HG02943 (cell line): Measurements from ENCODE around the gene NDE1.
"Not testable (repeated sequence)": the region's sequence is repeated elsewhere in the genome, so short reads cannot be mapped to it uniquely, and the experiment has no call there.

Source experiments
- ATAC-seq: cut with Tn5 transposase; IDR thresholded peaks from one replicate; pipeline ENCODE4 v1.9.1; 2021; ENCODE audit warnings: mild to moderate bottlenecking, low read depth, moderate library complexity; ENCODE audit not compliant: unreplicated experiment

NDE1 gene, protein sequence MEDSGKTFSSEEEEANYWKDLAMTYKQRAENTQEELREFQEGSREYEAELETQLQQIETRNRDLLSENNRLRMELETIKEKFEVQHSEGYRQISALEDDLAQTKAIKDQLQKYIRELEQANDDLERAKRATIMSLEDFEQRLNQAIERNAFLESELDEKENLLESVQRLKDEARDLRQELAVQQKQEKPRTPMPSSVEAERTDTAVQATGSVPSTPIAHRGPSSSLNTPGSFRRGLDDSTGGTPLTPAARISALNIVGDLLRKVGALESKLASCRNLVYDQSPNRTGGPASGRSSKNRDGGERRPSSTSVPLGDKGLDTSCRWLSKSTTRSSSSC

DNA sequence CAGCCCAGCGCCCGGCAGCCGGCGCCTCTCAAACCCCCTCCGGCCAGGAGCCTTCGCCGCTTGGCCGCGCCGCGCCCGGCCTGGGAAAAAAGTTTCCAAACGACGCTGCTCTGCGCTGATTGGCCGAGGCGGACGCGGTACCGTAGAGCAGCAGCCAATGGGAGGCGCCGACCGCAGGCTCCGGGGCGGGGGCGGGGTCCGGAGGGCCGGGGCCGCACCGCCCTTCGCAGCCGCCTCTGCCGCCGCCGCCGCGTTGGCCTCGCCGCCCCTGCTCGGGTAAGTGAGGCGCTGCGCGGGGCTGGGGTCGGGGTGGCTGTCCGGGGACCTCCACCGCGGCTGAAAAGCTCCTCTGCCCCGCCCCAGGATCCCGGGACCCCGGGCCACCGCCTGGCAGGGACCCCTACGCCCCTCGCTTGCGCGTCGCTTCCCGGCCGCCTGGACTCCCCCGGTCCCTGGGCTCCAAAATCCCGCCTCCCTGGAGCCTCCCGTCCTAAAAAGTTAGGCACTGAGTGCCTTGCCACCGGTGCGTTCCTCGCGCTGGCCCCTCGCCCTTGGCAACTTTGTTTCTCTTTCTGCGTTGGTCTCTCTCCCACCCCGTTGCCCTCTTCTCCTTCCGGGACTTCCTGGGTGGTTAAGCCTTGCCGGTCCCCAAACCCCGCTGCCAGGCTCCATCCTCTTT is at the start of gene NDE1:
Gene NDE1 (plus strand): TSS at position 227 of the 679 bp plus-strand sequence. CDS start 14,534 bp downstream, outside the sequence.
- peak; percentile 64 for ATAC-seq

DNA sequence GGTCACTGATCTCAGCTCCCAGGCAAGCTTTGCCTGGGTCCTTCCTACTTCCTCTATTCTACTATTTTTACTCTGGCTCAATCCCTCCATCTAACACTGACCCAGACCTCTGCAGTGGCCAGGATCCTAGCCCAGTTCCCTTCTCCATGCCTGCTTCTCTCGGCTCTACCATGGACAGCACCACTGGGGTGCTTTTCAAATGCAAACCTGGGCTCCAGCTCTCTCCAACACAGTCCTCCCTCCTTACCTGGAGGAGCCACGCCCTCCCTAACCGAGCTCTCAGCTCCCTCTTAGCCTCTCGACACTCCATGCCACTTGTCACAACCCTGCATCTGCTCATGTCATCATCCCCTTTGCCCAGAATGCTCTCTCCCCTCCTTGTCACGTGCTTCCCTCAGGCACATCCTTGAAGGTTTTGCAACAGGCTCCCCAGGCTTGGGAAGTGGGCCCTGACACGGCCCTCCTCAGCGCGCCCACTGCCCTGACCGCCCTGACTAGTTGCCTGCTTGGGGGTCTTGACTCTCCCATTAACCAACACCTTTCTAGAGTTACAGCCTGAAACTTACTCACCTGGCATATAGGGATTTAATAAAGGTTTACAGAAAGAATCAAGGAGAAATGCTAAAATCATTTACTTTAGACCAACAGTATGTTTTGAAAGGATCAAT is 48.7 kb upstream of the NDE1 start:
- ATAC-seq, result no peak

DNA sequence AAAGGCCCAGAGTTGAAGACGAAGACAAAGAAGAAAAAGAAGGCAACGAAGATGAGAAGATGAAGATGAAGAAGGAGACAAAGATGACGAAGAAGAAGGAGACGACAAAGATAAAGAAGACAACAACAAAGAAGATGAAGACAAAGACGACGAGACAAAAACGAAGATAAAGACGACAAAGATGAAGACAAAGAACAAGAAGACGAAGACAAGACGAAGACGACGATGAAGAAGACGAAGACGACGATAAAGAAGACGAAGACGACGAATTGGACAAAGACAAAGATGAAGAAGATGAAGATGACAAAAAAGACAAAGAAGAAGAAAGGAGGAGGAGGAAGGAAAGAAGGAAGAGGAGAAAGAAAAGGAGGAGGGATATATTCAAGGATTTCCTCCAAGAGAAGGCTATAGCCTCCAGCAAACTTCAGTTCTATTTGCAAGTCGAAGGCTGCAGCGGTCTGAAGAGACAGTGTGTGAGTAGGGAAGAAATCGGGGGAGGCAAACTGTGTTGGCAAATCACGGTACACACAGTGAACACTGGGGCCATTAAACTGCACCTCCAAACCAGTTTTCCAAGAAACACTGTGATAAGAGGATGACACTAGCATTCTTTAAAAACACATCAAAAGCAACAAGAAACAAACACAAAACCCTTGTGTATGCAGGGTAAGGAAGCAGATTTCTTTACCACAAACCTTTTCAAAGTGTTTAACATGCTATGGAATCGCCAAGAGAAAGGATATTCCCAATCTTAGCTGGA is 47.6 kb upstream of the NDE1 start:
- ATAC-seq, result no peak

DNA sequence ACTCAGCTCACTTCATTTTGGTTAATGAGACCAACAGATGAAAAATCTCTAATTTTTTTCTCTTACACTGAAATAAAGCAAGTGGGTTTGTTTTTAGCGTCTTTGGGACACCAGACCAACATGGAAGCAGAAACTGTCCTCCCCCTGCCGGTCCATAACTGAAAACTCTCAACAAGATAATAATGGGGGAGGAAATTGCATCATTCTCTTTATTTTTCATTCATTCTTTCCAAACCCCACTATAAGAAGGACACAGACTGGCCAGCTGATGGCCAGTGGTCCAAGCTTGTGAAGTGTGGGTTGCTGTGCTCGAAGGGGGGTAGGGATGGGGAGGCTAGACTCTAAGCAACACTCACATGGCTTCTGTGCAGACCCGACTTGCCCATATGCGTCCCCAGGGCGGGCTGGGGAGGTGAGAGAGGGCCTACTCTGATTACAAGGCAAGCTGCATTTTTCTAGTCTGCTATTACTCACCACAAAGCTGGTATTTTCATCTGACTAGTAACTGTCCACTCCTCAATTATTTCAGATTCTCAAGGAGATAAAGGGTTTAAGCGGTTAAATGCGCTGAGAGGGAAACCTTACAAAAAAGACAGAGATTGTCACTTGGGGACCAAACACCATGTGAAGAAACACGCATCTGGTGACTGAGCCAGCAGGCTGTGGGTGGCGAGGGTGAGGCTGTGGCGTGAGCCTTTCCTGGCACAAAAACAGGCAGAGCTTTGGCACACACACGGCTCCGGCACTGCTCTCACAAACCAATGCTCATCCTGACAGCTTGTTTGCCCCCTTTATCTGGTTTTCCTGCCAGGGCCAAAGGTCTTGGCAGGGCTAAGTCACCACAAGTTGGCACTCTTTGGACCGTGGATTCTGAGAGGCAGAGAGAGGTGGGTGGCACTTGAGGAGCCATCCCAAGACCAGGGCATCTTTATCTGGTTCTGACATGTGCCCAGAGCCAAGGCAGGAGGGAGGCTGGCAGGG is 45.3 kb upstream of the NDE1 start:
- ATAC-seq, result no peak

DNA sequence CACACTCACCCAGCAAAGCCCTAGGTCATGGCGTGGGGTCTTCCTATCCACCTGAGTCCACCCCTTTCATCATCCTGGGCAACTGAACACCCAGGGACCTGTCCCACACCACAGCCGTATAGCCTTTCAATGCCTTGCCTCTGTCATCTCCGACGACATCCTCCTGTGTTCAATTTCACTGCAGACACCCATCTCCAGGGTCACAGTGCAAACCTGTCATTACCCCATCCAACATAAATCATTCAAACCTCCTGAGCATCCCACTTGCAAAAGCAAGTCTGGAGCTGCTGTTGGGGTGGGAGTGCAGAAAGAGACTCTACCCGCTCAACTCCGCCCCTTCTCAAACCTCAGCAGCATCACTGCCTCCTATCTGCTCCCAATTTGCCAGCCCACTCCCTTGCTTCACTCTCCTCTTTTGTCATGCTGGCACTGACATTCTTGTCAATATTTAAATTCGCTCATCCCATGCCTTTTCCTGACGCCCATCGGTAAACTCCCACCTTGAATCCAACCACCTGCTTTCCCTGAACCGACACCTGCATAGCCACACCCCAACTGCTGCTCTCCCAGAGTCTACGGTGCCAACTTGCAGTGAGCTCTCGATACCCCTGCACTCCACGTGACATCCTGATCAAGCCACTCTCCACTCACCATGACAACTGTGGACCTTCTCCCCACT is 44.1 kb upstream of the NDE1 start:
- ATAC-seq, result no peak

DNA sequence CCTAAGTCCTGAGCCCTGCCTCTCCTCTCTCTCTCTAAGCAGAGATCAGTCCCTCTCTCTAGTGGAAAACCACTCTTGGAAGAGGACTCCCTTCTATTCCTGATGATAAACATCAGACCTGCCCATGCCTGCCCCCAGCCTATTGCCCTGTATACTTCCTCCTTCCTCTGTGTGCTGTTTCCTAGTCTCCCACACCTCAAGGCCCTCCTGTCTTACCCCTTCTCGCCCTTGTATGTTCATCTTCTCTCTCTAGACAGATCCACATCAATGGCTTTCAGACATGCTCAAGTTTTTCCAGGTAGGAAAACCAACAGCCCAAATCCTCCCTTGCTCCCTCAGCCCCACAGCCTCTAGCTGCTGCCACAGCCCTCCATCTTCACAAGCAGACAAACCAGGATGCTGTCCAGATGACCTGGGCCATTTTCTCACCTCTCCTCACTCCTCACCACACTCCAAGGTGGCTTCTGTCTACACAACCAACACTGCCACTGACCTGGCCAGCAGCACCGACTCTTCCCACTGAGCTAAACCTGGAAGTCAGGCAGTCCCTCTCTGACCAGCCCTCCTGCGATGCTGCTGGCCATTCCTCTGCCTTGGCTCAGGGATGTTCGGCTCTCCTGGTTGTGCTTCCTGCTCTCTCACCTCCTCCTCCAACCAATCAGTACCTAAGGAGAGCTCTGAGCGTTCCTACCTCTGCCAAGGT is 43.4 kb upstream of the NDE1 start:
- no peak for ATAC-seq

DNA sequence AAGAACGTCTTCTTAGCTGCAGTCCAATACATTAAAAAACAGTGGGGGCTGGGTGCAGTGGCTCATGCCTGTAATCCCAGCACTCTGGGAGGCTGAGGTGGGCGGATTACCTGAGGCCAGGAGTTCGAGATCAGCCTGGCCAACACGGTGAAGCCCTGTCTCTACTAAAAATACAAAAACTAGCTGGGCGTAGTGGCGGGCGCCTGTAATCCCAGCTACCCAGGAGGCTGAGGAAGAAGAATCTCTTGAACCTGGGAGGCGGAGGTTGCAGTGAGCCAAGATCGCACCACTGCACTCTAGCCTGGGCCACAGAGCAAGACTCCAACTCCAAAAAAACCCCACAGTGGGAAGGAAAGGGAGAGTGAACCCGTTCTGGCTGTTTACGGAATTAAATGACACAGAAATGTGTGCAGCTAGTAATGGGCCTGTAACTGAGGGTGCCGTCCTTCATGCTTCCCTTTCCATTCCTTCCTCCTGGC is 42.8 kb upstream of the NDE1 start:
- ATAC-seq, result not testable (repeated sequence)

DNA sequence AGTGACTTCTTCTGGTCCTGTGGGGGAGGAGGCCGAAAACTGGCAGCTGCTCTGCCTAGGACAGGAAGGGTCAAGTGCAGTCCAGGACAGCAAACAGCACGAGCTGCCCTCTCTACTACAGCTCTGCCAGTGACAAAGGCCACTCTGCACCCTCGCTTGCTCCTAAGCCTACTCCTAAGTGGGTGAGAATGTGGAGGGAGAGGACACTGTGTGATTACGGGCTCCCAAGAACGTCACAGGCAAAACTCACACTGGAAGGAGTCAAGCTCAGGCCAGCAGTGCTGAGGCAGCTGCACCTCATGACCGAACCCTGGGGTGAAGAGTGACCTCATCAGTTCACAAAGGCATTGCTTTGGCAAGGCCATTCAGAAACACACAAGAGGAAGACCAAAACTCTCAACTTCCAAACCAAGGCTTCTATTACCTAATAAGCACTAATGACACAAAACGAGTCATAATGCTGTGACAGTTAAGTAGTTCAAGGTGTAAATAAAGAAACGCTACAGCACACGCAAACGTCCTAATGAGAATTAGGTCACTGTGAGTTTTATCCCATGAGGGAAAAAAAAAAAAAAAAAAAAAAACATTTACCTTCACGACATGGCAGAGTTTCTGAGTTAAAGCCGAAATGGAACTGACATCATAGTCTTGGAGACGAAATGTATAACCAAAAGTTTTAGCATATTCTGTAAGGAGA is 42.2 kb upstream of the NDE1 start:
- ATAC-seq, result no peak

DNA sequence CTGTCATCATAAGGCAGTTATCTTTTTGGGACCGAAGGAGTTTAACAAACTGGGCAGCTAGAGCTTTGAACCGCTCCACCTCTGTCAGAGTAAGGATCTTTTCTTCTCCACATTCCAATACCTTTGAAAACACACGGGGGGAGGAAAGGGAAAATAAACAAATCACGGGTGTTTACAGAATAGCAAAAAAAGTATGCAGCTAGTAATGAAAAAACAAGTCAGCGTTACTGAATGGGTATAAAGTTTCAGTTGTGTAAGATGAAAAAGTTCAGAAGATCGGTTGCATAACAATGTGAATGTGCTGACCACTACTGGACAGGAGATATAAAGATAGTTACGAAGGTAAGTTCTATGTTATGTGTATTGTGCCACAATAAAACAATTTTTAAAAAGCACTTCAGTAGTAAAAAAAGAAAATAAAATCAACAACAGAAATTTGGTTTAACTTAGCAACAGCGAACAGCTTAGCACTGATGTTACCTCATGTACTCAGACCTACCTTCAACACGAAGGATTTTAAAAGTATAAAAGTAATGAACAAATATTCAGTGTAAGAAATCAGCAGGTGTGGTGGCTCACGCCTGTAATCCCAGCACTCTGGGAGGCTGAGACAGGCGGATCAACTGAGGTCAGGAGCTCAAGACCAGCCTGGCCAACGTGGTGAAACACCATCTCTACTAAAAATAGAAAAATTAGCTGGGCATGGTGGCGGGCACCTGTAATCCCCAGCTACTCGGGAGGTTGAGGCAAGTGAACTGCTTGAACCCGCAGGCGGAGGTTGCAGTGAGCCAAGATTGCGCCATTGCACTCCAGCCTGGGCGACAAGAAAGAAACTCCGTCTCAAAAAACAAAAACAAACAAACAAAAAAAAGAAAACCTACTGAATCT is 41.4 kb upstream of the NDE1 start:
- no peak for ATAC-seq

DNA sequence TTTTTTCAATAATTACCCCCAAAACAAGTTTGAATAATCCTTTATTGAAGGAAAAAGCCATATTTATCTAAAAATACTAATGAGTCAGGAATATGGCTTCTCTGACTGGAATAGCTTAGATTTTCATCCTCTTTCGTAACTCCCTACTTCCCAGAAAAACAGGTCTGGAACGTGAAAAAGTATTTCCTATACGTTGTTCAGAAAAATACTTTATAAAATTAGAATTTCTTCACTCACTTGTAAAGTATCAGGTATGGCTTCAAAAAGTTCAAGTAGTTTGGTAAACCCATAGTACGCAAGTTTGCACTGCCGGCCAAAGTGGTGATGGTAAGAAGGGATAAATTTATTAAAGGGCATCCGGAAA is 40.8 kb upstream of the NDE1 start:
- no peak for ATAC-seq

DNA sequence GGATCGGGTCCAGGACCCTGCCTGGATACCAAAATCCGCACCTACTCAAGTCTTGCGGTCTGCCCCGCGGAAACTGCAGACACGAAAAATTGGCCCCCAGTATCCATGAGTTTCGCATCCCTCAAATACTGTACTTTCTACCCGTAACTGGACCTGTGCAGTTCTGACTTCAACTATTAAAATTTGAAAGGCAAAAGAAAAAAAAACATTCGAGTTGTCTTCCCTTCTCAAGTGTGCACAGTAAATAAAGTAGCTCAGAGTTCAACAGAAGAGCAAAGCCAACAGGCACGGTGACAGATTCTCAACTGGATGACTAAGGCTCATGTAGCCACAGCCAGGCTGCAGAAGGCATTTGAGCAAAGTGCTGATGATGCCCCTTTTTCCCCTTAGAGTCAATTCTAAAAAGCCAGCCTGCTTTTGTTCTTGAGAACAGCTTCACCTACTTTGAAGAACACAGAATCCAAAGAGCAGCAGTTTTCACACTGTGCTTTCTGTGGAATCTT is 39.6 kb upstream of the NDE1 start:
- ATAC-seq, result no peak

DNA sequence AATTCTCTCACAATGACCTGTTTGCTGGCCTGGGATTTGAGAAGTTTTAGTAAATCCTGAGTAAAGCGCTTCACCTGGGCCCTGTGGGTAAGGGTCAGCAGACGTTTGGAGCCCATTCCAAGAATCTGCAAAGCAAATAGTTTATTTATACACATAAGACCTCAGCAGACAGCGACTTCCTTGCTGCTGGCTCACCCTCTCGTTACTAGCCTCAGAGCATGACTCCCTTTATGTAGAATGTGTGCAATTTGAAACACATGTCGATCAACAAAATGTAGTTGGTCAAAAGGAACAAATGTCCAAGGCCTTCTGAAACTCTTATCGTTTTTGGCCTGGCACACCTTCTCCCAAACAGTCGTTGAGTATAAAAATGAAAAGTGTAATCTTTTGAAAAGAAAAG is 38.4 kb upstream of the NDE1 start:
- ATAC-seq, result no peak

DNA sequence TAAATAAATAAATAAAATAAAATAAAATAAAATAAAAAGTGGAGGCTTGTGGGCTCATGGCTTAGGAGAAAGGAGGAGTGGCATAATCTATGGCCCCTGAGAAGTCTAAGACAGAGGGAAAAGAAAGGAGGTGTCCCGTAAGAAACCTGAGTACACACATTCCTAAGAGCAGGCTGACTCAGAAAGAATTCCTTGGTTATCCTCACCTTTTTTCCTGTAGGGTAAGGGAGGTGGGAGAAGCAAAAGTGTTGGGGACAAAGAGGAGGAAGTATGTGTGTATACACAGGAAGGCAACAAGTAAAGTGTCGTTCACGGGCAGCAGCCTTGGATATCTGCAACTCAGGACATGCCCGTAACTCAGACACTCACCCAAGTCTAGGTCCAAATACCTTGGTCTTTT is 36.4 kb upstream of the NDE1 start:
- ATAC-seq, result no peak

DNA sequence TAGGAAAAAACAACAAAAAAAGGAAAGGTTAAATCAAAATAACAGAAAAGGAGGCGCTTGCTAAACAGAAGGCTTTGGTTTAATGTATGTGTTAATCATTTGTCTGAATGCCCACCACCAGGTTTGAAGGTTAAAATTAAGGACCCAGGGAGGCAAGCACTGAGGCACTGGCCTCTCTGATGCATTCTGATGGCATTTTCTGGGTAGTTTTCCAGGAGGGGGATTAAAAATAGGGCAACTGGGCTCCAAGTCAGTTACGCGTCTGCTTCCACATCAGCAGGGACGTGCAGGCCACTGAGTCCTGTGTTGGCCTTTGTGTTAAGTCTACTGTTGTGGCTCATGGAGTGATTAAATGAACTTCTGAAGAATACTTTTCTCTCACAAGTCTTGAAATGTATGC is 34.0 kb upstream of the NDE1 start:
- ATAC-seq, result no peak

DNA sequence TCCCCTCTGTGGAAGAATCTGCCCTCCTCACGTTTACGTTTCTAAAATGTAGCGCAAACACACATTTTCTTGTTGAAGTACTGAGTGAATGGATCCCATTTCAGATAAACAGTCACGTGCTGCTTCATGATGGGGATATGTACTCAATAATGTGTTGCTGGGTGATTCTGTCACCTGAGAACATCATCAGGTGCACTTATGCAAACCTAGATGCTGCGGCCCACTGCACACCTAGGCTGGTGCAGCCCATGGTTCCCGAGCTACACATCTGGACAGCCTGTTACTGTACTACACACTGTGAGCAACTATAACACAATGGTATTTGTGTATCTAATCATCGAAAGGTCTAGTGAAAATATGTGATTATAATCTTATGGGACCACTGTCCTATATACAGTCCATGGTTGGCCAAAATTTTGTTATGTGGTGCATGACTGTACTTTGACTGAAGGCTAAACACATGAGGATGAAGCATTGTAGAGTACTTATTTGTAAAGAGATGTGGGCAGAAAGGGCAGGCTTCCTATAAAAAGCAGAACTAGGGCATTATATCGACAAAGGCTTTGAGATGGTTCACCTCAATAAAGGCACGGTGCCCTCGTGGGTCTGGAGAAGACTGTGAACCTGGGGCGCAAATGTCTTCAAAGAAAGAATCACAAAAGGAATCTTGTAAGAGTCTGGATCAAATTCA is 33.4 kb upstream of the NDE1 start:
- no peak for ATAC-seq

DNA sequence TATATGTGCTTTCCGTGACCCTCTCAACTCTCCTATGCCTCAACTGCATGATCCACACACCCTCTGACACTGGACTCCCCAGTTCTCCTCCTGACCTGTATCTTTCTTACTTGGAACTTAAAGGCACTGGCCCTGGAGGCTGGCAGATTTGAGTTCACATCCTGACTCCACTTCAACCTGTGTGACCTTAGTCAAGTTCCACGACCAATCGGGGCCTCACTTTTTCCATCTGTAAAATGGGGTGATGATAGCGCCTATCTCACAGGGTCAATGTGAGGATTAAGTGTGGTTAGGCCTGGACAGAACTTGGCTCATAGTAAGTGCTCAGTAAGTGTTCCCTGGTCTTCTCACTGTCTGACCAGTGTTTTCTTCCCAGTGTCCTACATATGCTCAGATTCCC is 32.1 kb upstream of the NDE1 start:
- no peak for ATAC-seq
